ENCODE data around the gene TMEM119.

The TMEM119 gene

DNA sequence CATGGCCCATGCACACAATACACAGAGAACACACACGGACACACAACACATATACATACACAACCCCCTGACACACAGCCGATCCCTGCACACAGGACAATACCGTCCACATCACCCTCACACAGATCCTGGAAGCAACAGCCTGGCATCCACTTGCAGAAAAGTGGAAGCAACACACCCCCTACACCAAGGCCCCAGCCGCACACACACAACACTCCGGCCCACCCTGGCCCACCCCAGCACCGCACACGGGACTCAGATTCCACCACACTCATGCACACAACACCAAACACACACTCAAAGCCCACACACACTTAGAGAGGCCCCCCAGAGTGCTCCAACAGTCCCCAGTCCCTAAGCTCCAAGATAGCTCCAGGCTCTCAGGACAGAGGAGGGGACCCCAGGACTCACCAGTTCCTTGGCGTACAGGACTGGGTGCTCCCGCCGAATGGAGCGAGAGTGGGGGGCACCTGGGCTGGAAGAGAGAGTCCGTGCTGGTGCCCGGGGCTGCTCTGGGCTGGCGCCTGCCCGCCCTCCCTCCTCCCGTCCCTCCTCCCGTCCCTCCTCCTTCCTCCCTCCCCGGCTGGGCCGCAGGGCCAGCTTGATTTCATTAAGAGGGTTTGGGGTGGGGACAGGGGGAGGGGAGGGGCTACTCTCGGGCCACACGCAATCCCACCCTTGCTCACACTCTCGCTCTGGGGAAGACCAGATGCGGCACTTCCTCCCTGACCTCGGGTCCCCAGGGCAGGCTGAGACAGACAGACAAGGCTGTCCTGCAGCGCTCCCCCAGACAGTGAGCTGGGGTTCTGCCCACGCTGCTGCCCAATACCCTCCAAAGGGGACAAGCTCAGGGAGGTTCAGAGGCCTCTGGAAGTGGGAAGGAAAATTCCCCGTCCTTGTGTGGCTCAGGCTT lies at the start of gene TMEM119:
Gene TMEM119, minus strand, starts transcription at position 526 of the 913 bp plus-strand sequence. CDS start 5,701 bp downstream, outside the sequence.
- TF ChIP-seq CTCF (IDR thresholded peaks at IDR 0.05; ENCODE audit: extremely low read depth, insufficient read depth, missing control alignments), result no peak
- no peak for DNase-seq (ENCODE audit: low spot score)
- in situ Hi-C loops (cut with MboI; ENCODE audit: low pct_unique_long_range_greater_than_20kb, low sequenced_read_pairs, unreplicated experiment), result no loop called here

- TF ChIP-seq CTCF (IDR thresholded peaks at IDR 0.05; ENCODE audit: extremely low read depth, insufficient read depth, missing control alignments), result no peak
- no peak for DNase-seq (ENCODE audit: low spot score)
- in situ Hi-C loops (cut with MboI; ENCODE audit: low pct_unique_long_range_greater_than_20kb, low sequenced_read_pairs, unreplicated experiment), result no loop called here
Measured at GRCh38 chr12:108646600-108647579, 49.0 kb upstream of the TMEM119 start.

DNA sequence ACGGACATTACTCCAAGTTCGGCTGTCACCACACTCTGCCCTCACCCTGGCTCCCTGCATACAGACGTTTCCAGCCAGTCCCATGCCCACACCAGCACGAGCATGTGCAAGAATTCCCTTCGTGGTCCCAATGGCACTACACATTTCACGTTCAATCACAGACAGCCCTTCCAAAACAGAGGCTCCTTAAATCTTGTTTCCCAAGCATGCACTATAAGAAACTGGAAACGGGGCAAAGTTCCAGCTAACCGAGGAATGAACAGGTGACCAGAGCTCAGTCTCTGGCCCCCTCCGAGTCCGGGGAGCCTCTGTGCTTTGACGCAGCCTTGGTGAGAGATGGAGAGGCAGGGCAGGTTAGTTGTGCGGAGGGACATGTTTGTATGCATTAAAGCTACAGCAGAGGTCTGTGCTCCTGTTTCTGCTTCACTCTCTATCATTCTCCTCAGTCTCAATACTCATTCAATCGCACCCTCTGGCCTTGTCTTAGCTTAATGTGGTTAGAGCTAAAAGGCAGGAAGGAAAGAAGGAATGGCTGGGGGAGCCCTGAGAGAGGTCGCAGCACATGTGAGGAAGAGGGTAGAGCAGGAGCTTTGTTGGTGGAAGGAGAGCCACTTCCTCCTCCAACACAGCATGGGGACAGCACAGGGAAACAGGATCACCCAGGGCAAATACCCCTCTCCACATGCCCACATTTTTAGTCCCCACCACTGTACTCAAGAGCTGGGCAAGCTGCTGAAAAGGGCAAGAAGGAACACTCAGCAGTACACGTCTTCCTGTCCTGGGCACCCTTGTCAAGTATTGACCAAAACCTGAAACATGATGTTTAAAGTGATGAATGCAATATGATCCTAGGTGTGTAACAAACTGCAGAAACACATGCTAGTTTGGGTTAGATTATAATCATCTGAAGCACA lies 48.1 kb upstream of the TMEM119 start:
- TF ChIP-seq CTCF (IDR thresholded peaks at IDR 0.05; ENCODE audit: extremely low read depth, insufficient read depth, missing control alignments), result no peak
- in situ Hi-C loops (cut with MboI; ENCODE audit: low pct_unique_long_range_greater_than_20kb, low sequenced_read_pairs, unreplicated experiment), result no loop called here
- no peak for DNase-seq (ENCODE audit: low spot score)

DNA sequence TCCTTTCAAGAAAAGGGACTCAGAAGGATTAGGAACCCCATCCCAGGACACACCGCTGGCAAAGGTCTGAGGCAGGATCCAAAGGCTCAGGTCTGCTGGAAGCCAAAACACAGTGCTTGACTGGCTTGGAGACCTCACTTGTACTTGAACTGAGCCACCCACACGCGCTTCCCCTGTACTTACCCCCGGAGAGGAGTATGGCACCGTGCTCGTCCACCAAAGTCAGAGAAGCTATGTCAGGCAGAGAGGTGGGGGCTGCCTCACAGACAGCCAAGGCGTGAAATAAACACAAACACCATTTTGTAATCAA lies 46.9 kb upstream of the TMEM119 start:
- in situ Hi-C loops (cut with MboI; ENCODE audit: low pct_unique_long_range_greater_than_20kb, low sequenced_read_pairs, unreplicated experiment), result no loop called here
- DNase-seq (ENCODE audit: low spot score), result no peak
- TF ChIP-seq CTCF (IDR thresholded peaks at IDR 0.05; ENCODE audit: extremely low read depth, insufficient read depth, missing control alignments), result no peak

DNA sequence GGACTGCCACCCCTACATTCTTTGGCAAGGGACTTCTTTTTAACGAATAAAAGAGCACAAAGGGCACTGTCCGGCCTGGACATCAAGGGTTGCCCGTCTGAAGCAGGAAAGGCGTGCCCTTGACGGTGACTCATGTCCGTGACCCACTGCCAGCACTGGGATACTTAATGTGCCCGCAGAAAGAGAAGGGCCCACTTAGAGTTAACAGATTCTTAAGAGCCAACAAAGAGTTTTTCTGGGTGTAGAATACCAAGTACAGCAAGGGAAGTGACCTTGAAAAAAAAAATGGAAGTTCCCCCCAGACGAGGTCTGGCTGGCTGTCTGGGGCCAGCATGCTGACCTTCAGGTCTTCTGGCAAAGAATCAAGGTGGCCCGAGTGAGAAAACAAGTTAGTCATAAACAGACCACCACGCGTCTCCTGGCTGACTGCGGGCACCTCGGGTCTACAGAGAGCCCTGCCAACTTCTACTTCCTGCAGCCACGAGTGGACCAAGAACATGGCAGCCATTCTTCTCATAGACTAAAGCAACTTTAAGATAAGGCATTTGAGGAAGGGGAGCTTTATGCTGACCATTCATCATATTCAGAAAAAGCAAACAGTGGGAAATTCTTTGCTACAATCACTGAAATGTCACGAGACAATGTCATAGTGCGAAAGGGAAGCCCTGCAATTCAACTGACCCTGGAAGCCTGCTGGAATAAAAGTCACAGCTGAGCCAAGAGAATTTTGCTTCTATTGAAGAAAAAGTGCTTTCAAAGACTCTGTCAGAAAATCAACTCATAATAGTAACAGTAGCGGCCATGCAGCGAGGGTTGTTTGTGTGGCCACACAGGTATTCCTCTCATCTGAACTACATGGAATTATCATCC lies 46.3 kb upstream of the TMEM119 start:
- no peak for TF ChIP-seq CTCF (IDR thresholded peaks at IDR 0.05; ENCODE audit: extremely low read depth, insufficient read depth, missing control alignments)
- in situ Hi-C loops (cut with MboI; ENCODE audit: low pct_unique_long_range_greater_than_20kb, low sequenced_read_pairs, unreplicated experiment), result no loop called here
- no peak for DNase-seq (ENCODE audit: low spot score)

Measured in GM13977 (cell line).